ENCODE measurements around the gene CDYL2. TPM values are rescaled to one million over a fixed set of nuclear protein-coding genes. Genes with fewer than 3 reads are reported as not detected.
A peak's percentile ranks its signal among the peaks of the same experiment; 100 is the strongest.
"Not testable (repeated sequence)": the region's sequence is repeated elsewhere in the genome, so short reads cannot be mapped to it uniquely, and the experiment has no call there.

Gene CDYL2
- total RNA-seq, 1 donor from 2014 or later: 5.7 TPM

DNA sequence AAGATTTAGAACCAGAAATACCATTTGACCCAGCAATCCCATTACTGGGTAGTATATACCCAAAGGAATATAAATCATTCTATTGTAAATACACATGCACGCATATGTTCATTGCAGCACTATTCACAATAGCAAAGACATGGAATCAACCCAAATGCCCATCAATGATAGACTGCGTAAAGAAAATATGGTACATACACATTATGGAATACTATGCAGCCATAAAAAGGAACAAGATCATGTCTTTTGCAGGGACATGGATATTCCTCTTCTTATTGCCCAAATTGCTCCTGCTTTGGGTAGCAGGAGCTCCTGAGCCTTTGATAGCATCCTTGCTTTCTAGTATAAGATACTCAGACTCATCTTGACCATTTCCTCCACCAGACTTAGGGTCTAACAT, 10.9 kb upstream of the CDYL2 start:
- ATAC-seq; DNase-seq (ENCODE audit: low spot score); intact Hi-C loops (cut with DNase I): not testable (repeated sequence)

DNA sequence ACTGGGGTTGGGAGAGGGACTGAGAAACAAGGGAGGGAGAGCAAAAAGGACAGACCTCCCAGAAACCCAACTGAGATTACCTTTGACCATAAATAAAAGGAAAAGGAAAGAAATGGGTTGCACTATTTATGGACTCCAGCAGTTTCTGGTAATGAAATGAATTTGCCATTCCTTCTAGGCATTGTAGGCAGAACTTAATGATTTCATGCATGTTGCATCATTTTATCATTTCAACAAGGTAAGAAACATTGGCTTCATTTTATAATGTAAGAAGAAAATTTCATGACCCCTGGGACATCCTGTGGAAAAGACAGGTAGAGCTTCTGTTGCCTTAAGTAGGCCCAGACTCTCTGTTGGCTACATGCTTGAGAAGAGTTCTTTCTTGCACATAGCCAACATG, 8.2 kb upstream of the CDYL2 start:
- ATAC-seq (no peak), DNase-seq (ENCODE audit: low spot score) (no peak)
- intact Hi-C loops (cut with DNase I): no loop called here

GRCh38 chr16:80809366-80809765, 5.0 kb upstream of the CDYL2 start:
- ATAC-seq (no peak), DNase-seq (ENCODE audit: low spot score) (no peak)
- intact Hi-C loops (cut with DNase I): loop anchor here (5.0 kb wide), 1 partner anchor 1862 kb away; no protein-coding TSS in a partner anchor

GRCh38 chr16:80807906-80808305, 3.5 kb upstream of the CDYL2 start:
- intact Hi-C loops (cut with DNase I): loop anchor here (5.0 kb wide), 1 partner anchor 1861 kb away; no protein-coding TSS in a partner anchor
- DNase-seq (ENCODE audit: low spot score): no peak

DNA sequence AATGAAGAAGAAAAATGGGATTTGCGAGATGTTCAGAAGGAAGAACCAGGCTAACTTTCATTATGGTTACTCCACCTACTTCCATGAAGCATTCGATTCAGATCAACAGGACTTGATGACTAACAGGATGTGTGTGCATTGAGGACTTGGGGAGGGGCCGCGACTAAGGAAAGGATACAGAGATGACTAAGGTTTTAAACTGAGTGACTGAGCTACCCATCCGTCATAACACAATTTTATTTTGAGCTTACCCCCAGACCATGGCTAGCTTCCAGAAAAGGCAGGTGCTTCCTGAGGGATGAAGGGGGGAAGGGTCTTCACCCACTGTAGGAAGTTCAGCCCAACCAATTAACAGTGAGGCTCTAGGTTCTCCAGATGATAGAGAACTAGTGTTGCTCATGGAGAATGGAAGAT, 2.5 kb upstream of the CDYL2 start:
- intact Hi-C loops (cut with DNase I): loop anchor here (5.0 kb wide), 1 partner anchor 1860 kb away; no protein-coding TSS in a partner anchor
- DNase-seq (ENCODE audit: low spot score) (no peak), ATAC-seq (no peak)

More at GRCh38 chr16:80807906-80808305, 3.5 kb upstream of the CDYL2 start:
- ATAC-seq: no peak

GRCh38 chr16:80806289-80806688, 1.9 kb upstream of the CDYL2 start:
- ATAC-seq: no peak
- intact Hi-C loops (cut with DNase I): loop anchor here (5.0 kb wide), 1 partner anchor 1859 kb away; no protein-coding TSS in a partner anchor
- no peak for DNase-seq (ENCODE audit: low spot score)

- DNase-seq (ENCODE audit: low spot score) (no peak), ATAC-seq (no peak)
- intact Hi-C loops (cut with DNase I): no loop called here
Observed at GRCh38 chr16:80804056-80804525, 307 bp downstream of the CDYL2 start.

- intact Hi-C loops (cut with DNase I): no loop called here
Observed at GRCh38 chr16:80803339-80804055, 901 bp downstream of the CDYL2 start.

GRCh38 chr16:80802902-80803301, 1.5 kb downstream of the CDYL2 start:
- intact Hi-C loops (cut with DNase I): no loop called here

More at GRCh38 chr16:80803339-80804055, 901 bp downstream of the CDYL2 start:
- DNase-seq (ENCODE audit: low spot score) (peak; percentile 55), ATAC-seq (no peak)

DNA sequence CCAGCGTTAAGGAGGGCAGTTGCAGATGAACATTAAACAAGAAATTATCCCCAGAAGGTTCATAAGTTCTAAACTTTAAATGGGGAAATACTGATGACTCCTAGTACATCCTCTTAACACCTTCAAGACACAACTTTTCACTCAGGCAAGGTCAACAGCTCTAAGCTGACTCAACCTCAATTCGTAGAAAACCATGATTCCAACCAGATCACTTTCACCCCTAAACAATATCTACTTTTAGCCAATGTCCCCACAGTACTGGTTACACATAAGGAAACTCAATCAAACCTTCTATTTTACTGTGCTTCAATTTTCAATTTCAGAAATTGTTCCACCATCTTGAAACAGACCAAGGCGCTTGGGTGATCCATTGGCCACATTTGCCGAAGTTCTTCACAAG, 2.3 kb downstream of the CDYL2 start:
- ATAC-seq (no peak), DNase-seq (ENCODE audit: low spot score) (no peak)
- intact Hi-C loops (cut with DNase I): no loop called here

More at GRCh38 chr16:80802902-80803301, 1.5 kb downstream of the CDYL2 start:
- DNase-seq (ENCODE audit: low spot score) (no peak), ATAC-seq (no peak)

DNA sequence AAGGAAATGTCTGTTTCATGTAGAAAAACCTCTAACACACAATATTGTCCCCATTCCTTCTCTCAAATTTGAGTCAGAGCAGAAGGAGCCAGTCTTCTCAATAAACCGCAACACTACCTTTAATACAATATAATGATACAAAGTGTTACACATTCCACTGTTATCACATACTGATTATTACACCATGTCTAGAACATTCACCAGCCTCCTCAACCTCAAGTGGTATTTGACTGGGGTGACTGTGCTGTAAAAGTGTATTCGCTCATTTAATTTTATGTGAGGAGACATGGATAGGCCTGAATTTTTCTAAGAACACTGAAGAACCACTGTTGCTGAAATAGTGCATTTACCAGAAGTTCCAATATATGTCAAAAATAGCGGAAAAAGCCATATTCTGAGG, 10.3 kb downstream of the CDYL2 start:
- DNase-seq (ENCODE audit: low spot score) (no peak), ATAC-seq (no peak)
- intact Hi-C loops (cut with DNase I): no loop called here

DNA sequence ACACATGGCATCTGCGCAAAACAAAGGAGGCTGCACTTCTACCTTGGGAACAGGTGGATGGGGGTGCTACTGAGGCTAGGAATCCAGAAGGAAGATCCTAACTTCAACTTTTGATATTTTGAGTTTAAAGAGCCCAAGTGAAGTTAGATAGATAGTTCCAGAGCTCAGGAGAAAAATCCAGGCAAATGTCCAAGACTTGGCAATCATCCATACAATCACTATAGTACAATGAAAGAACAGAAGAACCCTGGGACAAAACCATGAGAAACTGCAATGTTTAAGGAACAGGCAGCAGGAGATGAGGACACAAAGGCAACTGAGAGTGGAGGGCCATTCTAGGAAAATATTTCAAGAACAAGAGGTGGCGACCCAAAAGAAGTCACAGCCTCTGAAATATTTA, 12.4 kb downstream of the CDYL2 start:
- no peak for ATAC-seq
- intact Hi-C loops (cut with DNase I): no loop called here
- DNase-seq (ENCODE audit: low spot score): no peak

- ATAC-seq: no peak
- intact Hi-C loops (cut with DNase I): no loop called here
- DNase-seq (ENCODE audit: low spot score): no peak
Observed at GRCh38 chr16:80791411-80791810, 13.0 kb downstream of the CDYL2 start.

DNA sequence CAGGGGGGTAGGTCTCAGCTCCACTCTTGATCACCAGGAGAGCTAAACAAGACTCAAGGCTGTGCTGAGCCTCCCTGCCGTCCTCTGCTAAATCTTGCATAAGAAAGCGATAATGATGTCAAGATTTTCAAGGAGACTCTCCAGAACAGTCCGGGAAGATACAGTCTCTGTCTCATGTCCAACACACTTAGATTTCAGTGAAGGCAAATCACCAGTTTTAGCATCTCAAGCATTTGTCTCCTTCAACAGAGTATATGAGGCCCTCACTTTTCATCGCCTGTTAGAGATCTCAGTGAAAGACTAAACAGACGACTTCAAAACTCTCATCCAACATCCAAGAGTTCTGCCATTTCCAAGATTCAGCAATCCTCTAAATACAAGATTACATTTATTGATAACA, 13.6 kb downstream of the CDYL2 start:
- ATAC-seq (no peak), DNase-seq (ENCODE audit: low spot score) (no peak)
- intact Hi-C loops (cut with DNase I): no loop called here

DNA sequence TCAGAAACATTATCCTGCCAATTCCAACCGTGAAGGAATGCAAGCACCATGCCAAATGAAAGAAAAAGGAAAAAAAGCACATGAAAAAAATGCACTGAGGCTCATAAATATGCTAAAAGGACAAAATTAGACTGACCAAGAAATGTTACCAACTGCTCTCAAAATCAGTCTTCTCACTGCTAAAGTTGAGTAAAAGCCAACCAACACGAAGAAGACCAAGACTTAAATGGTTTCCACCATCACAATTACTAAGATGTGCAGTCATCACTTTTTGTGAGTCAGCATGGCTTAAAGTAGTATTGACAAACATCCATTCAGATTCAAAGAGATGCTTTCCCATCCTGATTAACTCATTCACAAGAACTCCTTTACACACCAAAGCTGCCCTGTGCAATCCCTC, 16.4 kb downstream of the CDYL2 start:
- DNase-seq (ENCODE audit: low spot score) (no peak), ATAC-seq (no peak)
- intact Hi-C loops (cut with DNase I): no loop called here

DNA sequence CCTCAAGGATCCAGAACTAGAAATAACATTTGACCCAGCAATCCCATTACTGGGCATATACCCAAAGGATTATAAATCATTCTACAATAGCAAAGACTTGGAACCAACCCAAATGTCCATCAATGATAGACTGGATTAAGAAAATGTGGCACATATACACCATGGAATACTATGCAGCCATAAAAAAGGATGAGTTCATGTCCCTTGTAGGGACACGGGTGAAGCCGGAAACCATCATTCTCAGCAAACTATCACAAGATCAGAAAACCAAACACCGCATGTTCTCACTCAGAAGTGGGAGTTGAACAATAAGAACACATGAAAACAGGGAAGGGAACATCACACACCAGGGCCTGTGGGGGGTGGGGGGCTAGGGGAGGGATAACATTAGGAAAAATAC, 17.8 kb downstream of the CDYL2 start:
- intact Hi-C loops (cut with DNase I); ATAC-seq; DNase-seq (ENCODE audit: low spot score): not testable (repeated sequence)

DNA sequence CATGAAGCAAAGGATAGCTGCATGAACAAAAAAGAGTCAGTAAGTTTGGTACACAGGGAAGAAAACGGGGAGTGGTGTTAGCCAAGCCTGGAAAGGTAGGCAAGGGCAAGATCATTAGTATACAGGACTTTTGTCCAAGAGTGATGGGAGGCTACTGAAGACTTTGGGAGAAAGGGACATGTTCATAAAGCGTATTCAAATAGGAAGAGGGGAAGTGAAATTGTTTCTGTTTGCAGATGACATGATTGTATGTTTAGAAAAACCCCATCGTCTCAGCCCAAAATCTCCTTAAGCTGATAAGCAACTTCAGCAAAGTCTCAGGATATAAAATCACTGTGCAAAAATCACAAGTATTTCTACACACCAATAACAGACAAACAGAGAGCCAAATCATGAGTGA, 19.4 kb downstream of the CDYL2 start:
- no peak for DNase-seq (ENCODE audit: low spot score)
- intact Hi-C loops (cut with DNase I): no loop called here
- ATAC-seq: no peak

DNA sequence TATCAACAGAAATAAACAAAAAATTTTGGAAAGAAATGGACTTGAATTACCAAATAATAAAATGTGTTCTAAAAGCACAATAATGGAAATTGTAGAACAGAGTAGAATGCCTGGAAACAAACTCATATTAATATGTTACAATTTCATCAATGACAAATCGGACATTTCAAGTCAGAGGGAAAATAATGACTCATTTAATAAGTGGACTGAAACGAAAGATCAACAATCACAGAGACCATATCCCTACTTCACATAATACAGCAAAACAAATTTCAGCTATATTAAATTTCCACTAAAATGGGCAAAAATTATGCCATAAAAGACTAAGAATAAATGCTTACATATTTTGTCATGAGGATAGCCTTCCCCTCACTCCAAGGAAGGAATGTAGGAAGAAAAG, 25.7 kb downstream of the CDYL2 start:
- ATAC-seq: no peak
- DNase-seq (ENCODE audit: low spot score): no peak
- intact Hi-C loops (cut with DNase I): no loop called here

GRCh38 chr16:80776856-80777255, 27.5 kb downstream of the CDYL2 start:
- intact Hi-C loops (cut with DNase I): no loop called here
- ATAC-seq (no peak), DNase-seq (ENCODE audit: low spot score) (no peak)

DNA sequence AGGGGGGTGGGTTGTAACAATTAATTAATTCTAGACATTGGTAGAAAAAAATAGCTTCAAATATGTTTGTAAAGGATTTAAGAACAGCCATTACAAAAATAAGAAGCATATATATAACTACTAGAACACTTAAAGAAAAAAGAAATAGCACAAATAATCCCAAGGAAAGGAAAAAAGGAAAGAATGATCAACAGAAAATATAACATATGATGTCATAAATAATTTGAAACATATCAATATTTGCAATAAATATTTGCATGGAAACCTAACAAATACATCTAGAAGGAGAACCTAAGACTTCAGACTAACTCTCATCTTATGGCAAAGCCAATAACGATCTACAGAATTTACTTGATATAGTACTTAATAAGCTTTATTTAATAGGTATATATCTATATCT, 28.9 kb downstream of the CDYL2 start:
- intact Hi-C loops (cut with DNase I): no loop called here
- DNase-seq (ENCODE audit: low spot score) (no peak), ATAC-seq (no peak)

DNA sequence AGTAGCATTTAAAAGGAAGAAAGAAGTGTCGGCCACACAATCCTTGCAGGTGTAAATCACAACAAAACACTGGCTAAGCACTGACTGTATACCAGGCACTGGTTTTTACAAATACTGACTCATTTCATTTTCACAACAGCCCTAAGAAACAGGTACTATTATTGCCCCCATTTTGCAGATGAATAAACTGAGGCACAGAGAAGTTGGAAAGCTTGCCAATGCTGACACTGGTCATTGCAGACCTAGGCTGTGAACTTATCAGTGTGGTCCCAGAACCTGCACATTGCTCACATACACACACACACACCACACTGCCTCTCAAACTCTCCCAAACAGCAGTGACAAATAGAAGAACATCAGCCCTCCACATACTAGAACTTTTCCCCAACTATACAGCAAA, 37.6 kb downstream of the CDYL2 start:
- intact Hi-C loops (cut with DNase I): no loop called here
- no peak for DNase-seq (ENCODE audit: low spot score)

More for the DNA sequence above, 37.6 kb downstream of the CDYL2 start:
- no peak for ATAC-seq
